A549 (cell line): ENCODE measurements around the gene INPP5B. TPM values are rescaled to one million over a fixed set of nuclear protein-coding genes. Genes with fewer than 3 reads are reported as not detected.

Experiments used
- ATAC-seq, 2 experiments: fragments of 200-7000 bp in 1 of 2; fragments of >200 bp in 1 of 2; cut with Nextera tagmentation in 1 of 2; cut with Tn5 transposase in 1 of 2; 3 replicates each; pipeline versions ENCODE4 v1.8.0 to v1.9.1; 2018 to 2020; ENCODE audit warnings: mild to moderate bottlenecking in 1 of 2, moderate library complexity in 1 of 2
- CTCF ChIA-PET: fragments of 300-600 bp; sonication (Branson Sonifier 250); formaldehyde crosslinking; extraction: SDS; loops from one replicate; lab custom pipeline; 2021; ENCODE audit warnings: antibody characterized with exemption, inconsistent platforms; lab: Yijun Ruan, JAX
- POLR2A ChIA-PET: fragments of 350-600 bp; formaldehyde crosslinking; extraction: SDS; loops from one replicate; lab custom pipeline; 2021; ENCODE audit warnings: antibody characterized with exemption, inconsistent platforms; lab: Yijun Ruan, JAX
- DNase-seq, 2 experiments: peaks; one replicate each; pipeline versions ENCODE4 v3.0.0 to v3.0.0-alpha.2; 2011 to 2016; ENCODE audit warnings: low read depth in 1 of 2, low spot score in 1 of 2
- FAIRE-seq: peaks from 2 replicates; lab custom pipeline; 2011; peaks lifted over from hg19 to GRCh38; lab: Jason Lieb, UNC
- H3K27ac ChIP-seq, 2 experiments: fragments of >200 bp; sonication (Bioruptor Twin); formaldehyde crosslinking; 3 replicates each; pipeline ENCODE4 v1.5.1; 2016 to 2017
- H3K4me1 ChIP-seq: fragments of >200 bp; sonication (Bioruptor Twin); formaldehyde crosslinking; 3 replicates; pipeline ENCODE4 v1.6.1; 2016
- H3K4me2 ChIP-seq: fragments of >200 bp; sonication (Bioruptor Twin); formaldehyde crosslinking; 3 replicates; pipeline ENCODE4 v1.6.1; 2016
- H3K4me3 ChIP-seq: fragments of >200 bp; sonication (Bioruptor Twin); formaldehyde crosslinking; 3 replicates; pipeline ENCODE4 v1.5.1; 2016
- H3K9me3 ChIP-seq: fragments of >200 bp; sonication (Bioruptor Twin); formaldehyde crosslinking; 3 replicates; pipeline ENCODE4 v1.6.1; 2016
- CBX2 ChIP-seq: fragments of 200-600 bp; sonication (generic); IDR thresholded peaks from 2 replicates; pipeline ENCODE4 v1.6.1; 2016; ENCODE audit warnings: low read depth, mild to moderate bottlenecking, borderline replicate concordance
- CTCF ChIP-seq: fragments of >200 bp; sonication (Bioruptor Twin); formaldehyde crosslinking; IDR thresholded peaks from 3 replicates; pipeline ENCODE4 v1.5.1; 2016
- E2F6 ChIP-seq: IDR thresholded peaks from 2 replicates; pipeline ENCODE4 v1.6.1; 2012; ENCODE audit warnings: low read depth, borderline replicate concordance
- EHF ChIP-seq: fragments of 250-450 bp; sonication (Bioruptor Pico); IDR thresholded peaks from 2 replicates; pipeline ENCODE4 v1.5.0; 2020; ENCODE audit warnings: mild to moderate bottlenecking
- EHMT2 ChIP-seq: fragments of 200-600 bp; sonication (generic); IDR thresholded peaks from 2 replicates; pipeline ENCODE4 v1.6.1; 2016; ENCODE audit warnings: antibody characterized with exemption, low read depth, mild to moderate bottlenecking, moderate library complexity
- ELK1 ChIP-seq: fragments of 150-350 bp; IDR thresholded peaks from 2 replicates; pipeline ENCODE4 v1.6.1; 2014; ENCODE audit warnings: low read depth, mild to moderate bottlenecking, low read length
- FOSL2 ChIP-seq, 2 experiments: fragments of 450-650 bp in 1 of 2; fragments of >200 bp in 1 of 2; sonication (Bioruptor Twin) in 1 of 2; formaldehyde crosslinking; IDR thresholded peaks; 2 replicates each; pipeline versions ENCODE4 v1.5.0 to v1.6.1; 2016 to 2020; ENCODE audit warnings: mild to moderate bottlenecking in 1 of 2, moderate library complexity in 1 of 2
- HMGXB4 ChIP-seq: fragments of 250-450 bp; sonication (Bioruptor Pico); IDR thresholded peaks from 2 replicates; pipeline ENCODE4 v1.5.0; 2021; ENCODE audit warnings: mild to moderate bottlenecking, moderate library complexity, borderline replicate concordance
- HOXB13 ChIP-seq: fragments of 250-450 bp; sonication (Bioruptor Pico); IDR thresholded peaks from 2 replicates; pipeline ENCODE4 v1.5.0; 2020; ENCODE audit warnings: low read depth, mild to moderate bottlenecking, moderate library complexity
- HOXB5 ChIP-seq: fragments of 250-450 bp; sonication (Bioruptor Pico); IDR thresholded peaks from 2 replicates; pipeline ENCODE4 v1.5.0; 2020; ENCODE audit warnings: mild to moderate bottlenecking, moderate library complexity
- JUN ChIP-seq, 2 experiments: fragments of >200 bp; sonication (Bioruptor Twin); formaldehyde crosslinking; IDR thresholded peaks; 2 replicates in 1 of 2; 3 replicates in 1 of 2; pipeline ENCODE4 v1.6.1; 2016 to 2017
- JUNB ChIP-seq: fragments of >200 bp; sonication (Bioruptor Twin); formaldehyde crosslinking; IDR thresholded peaks from 2 replicates; pipeline ENCODE4 v1.6.1; 2016
- KDM1A ChIP-seq: fragments of 200-600 bp; sonication (generic); IDR thresholded peaks from 2 replicates; pipeline ENCODE4 v1.6.1; 2016; ENCODE audit warnings: low read depth, mild to moderate bottlenecking
- MAZ ChIP-seq: fragments of 150-350 bp; IDR thresholded peaks from 2 replicates; pipeline ENCODE4 v1.6.1; 2014; ENCODE audit warnings: antibody characterized with exemption, low read depth, low read length, borderline replicate concordance
- MYC ChIP-seq: IDR thresholded peaks from 2 replicates; pipeline ENCODE4 v1.6.1; 2012; ENCODE audit warnings: mild to moderate bottlenecking, inconsistent platforms, low read length, improper control_type of control experiment, borderline replicate concordance
- NFE2L2 ChIP-seq: fragments of 150-350 bp; conservative IDR thresholded peaks from 2 replicates; pipeline ENCODE4 v1.6.1; 2014; ENCODE audit warnings: low read length
- NPAS2 ChIP-seq: fragments of 250-450 bp; sonication (Bioruptor Pico); IDR thresholded peaks from 2 replicates; pipeline ENCODE4 v1.8.0; 2022; ENCODE audit warnings: mild to moderate bottlenecking, moderate library complexity, borderline replicate concordance
- POLR2A ChIP-seq: IDR thresholded peaks from 2 replicates; pipeline ENCODE4 v1.6.1; 2012; ENCODE audit warnings: mild to moderate bottlenecking, low read length
- RCOR1 ChIP-seq: fragments of 150-350 bp; IDR thresholded peaks from 2 replicates; pipeline ENCODE4 v1.6.1; 2014; ENCODE audit warnings: antibody characterized with exemption, low read length, low read depth
- RNF2 ChIP-seq: fragments of 200-600 bp; sonication (generic); IDR thresholded peaks from 2 replicates; pipeline ENCODE4 v1.6.1; 2016; ENCODE audit warnings: low read depth, mild to moderate bottlenecking, antibody characterized with exemption, moderate library complexity, borderline replicate concordance
- SREBF2 ChIP-seq: fragments of 450-650 bp; IDR thresholded peaks from 2 replicates; pipeline ENCODE4 v1.6.1; 2014; ENCODE audit warnings: mild to moderate bottlenecking, moderate library complexity
- ZNF302 ChIP-seq: fragments of 250-450 bp; sonication (Bioruptor Pico); IDR thresholded peaks from 2 replicates; pipeline ENCODE4 v1.9.0; 2021; ENCODE audit warnings: inconsistent platforms, mild to moderate bottlenecking, moderate library complexity
- ZSCAN20 ChIP-seq: fragments of 250-450 bp; sonication (Bioruptor Pico); IDR thresholded peaks from 2 replicates; pipeline ENCODE4 v1.8.0; 2022; ENCODE audit warnings: mild to moderate bottlenecking, moderate library complexity
- WGBS: methylation state at CpG from one replicate; pipeline ENCODE4 v1.1.6; 2017; ENCODE audit errors: missing lambda C conversion rate; 5-methylcytosine and 5-hydroxymethylcytosine counted together
- polyA plus RNA-seq, 4 experiments: library from polyadenylated mRNA; depleted of rRNA in 3 of 4; stranded (reverse); fragments of >200 nt; fragmentation: RNase III in 1 of 4; extraction: RNeasy Plus Mini Kit Qiagen cat#74134 plus additional on column Dnase treatment in 1 of 4; gene quantifications; 2 replicates in 3 of 4; 3 replicates in 1 of 4; pipeline ENCODE4 v1.2.3, GENCODE V29; 2011 to 2017
- TF ChIP-seq, protein P1 (sequence below): fragments of >200 bp; sonication (Bioruptor Twin); formaldehyde crosslinking; IDR thresholded peaks from 3 replicates; pipeline ENCODE4 v1.6.1; 2016

Gene INPP5B
- polyA plus RNA-seq, 2 of the 4 experiments (the other 2 are of a cell fraction): 4.9 to 11.1 TPM

DNA sequence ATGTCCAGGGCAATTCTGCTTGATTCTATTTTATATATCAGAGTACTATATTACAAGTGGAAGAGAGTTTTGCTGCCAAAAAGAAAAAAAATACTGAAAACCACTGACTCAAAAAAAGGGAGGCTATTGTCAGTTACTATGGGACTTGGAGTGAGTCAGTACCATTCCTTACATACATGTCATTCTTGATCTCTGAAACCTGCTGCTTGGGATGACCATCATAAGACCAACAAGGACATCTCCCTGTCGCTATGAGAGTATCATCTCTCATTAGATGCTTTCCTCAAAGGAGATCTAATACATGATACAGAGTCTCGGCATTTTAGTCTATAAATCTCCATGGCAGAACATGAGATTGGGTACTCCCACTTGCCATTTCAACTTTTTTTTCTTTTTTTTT, 11.8 kb upstream of the INPP5B start:
- H3K27ac ChIP-seq: no peak overlapping the region
- CTCF ChIA-PET: interaction anchor here (1.2 kb wide), 1 partner anchor 99 kb away, joined by 3 read pairs; the partner anchor contains the start of gene MTF1
- H3K4me1 ChIP-seq: 0 out of 3 replicates have a peak, but pooled peaks cover 5% of the 10 kb centered on the region
- H3K4me2 ChIP-seq: no peak overlapping the region
- FAIRE-seq (no peak), ATAC-seq (peak; percentile 65; a peak in 5 of 6 replicates), DNase-seq (peak in 1 of 2 experiments; percentile 30)
- H3K4me3 ChIP-seq: no peak overlapping the region
- no peaks in the 10 kb centered on the region for H3K9me3 ChIP-seq
- POLR2A ChIA-PET: no interaction called here
- 49% methylated on average over 2 of the region's 2 CpGs for WGBS
- TF ChIP-seq KDM1A (no peak), FOSL2 (IDR thresholded peaks at IDR 0.05) (no peak), FOSL2 (CRISPR knock-in tag; IDR thresholded peaks at IDR 0.05) (no peak), EHF (no peak), JUN (IDR thresholded peaks at IDR 0.05) (no peak), HOXB13 (CRISPR knock-in tag) (no peak), ZSCAN20 (no peak), CBX2 (no peak)

DNA sequence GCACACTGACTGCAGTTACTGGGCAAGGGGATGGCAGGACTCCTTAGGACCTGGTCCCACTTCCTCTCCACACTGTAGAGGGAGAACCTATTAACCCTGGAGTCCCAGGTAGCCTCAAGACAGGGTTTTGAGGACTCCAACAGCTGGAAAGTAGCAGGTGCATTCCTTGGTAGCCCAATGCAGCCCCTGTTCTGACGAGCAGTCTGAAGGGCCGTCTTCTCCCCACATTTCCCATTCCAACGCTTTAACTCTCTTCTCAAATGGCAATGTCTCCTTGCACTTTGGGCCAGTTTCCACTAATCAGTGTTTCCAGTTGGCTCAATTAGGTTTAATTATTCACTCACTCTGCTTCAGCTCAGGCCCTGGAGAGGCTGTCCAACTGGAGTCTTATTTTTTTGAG, 8.8 kb upstream of the INPP5B start:
- FAIRE-seq (no peak), ATAC-seq (no peak), DNase-seq (no peak)
- 90% methylated on average over 3 of the region's 3 CpGs for WGBS
- Histone ChIP-seq H3K4me1 (0 out of 3 replicates have a peak, but pooled peaks cover 5% of the 10 kb centered on the region), H3K27ac (no peak overlapping the region), H3K4me3 (no peak overlapping the region), H3K9me3 (no peaks in the 10 kb centered on the region), H3K4me2 (no peak overlapping the region)
- ChIA-PET CTCF (interaction anchor here (0.9 kb wide), 1 partner anchor 879 kb away, joined by 4 read pairs; no protein-coding TSS in a partner anchor), POLR2A (no interaction called here)
- TF ChIP-seq KDM1A (no peak), RNF2 (no peak), E2F6 (no peak)
- TF ChIP-seq, protein P1, sequence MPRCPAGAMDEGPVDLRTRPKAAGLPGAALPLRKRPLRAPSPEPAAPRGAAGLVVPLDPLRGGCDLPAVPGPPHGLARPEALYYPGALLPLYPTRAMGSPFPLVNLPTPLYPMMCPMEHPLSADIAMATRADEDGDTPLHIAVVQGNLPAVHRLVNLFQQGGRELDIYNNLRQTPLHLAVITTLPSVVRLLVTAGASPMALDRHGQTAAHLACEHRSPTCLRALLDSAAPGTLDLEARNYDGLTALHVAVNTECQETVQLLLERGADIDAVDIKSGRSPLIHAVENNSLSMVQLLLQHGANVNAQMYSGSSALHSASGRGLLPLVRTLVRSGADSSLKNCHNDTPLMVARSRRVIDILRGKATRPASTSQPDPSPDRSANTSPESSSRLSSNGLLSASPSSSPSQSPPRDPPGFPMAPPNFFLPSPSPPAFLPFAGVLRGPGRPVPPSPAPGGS: no peak

GRCh38 chr1:37954316-37954971, 7.6 kb upstream of the INPP5B start:
- ChIA-PET POLR2A (no interaction called here), CTCF (interaction anchor here (0.7 kb wide), 1 partner anchor 13 kb away, joined by 4 read pairs; no protein-coding TSS in a partner anchor)
- Histone ChIP-seq H3K4me1 (0 out of 3 replicates have a peak, but pooled peaks cover 4% of the 10 kb centered on the region), H3K4me2 (no peak overlapping the region), H3K9me3 (no peaks in the 10 kb centered on the region), H3K4me3 (no peak overlapping the region), H3K27ac (no peak overlapping the region)
- FAIRE-seq: no peak
- ATAC-seq: peak; percentile 40 to 47; a peak in 3 of 6 replicates
- WGBS: 91% methylated on average over 3 of the region's 3 CpGs
- no peak for DNase-seq
- no peak for TF ChIP-seq MAZ
- no peak for TF ChIP-seq ZNF302
- TF ChIP-seq KDM1A: no peak
- TF ChIP-seq EHF: no peak
- no peak for TF ChIP-seq NPAS2
- no peak for TF ChIP-seq MYC
- TF ChIP-seq CBX2: no peak
- no peak for TF ChIP-seq EHMT2
- no peak for TF ChIP-seq JUNB
- no peak for TF ChIP-seq RCOR1
- no peak for TF ChIP-seq SREBF2
- no peak for TF ChIP-seq FOSL2 (IDR thresholded peaks at IDR 0.05)
- no peak for TF ChIP-seq FOSL2 (CRISPR knock-in tag; IDR thresholded peaks at IDR 0.05)
- no peak for TF ChIP-seq CTCF
- no peak for TF ChIP-seq NFE2L2
- TF ChIP-seq ELK1: no peak
- TF ChIP-seq POLR2A: no peak
- no peak for TF ChIP-seq HMGXB4 (CRISPR knock-in tag)
- TF ChIP-seq HOXB5 (CRISPR knock-in tag): no peak
